IMR-90 (cell line): ENCODE measurements around the gene PRSS16. TPM values are rescaled to one million over a fixed set of nuclear protein-coding genes. Genes with fewer than 3 reads are reported as not detected.

Experiments used
- ATAC-seq: fragments of 200-7000 bp; cut with Tn5 transposase; 2 replicates; pipeline ENCODE4 v1.9.1; 2020; ENCODE audit warnings: low read depth, mild to moderate bottlenecking, moderate library complexity
- BruUV-seq: library from RNA; stranded (reverse); fragments of 400-500 nt; replicated peaks from 2 replicates; lab custom pipeline; 2021; lab: Mats Ljungman, UMichigan
- CTCF ChIA-PET: fragments of 300-600 bp; formaldehyde crosslinking; extraction: SDS; loops from one replicate; lab custom pipeline; 2021; ENCODE audit warnings: antibody characterized with exemption; lab: Yijun Ruan, JAX
- POLR2A ChIA-PET: fragments of 300-600 bp; sonication (Branson Sonifier 250); formaldehyde crosslinking; loops from one replicate; lab custom pipeline; 2022; ENCODE audit warnings: antibody characterized with exemption; ENCODE audit not compliant: unreplicated experiment; lab: Charles Lee
- DNase-seq: peaks from one replicate; pipeline ENCODE4 v3.0.0; 2013
- H2AFZ ChIP-seq: replicated peaks from 2 replicates; pipeline ENCODE3; 2013; ENCODE audit warnings: low read length, mild to moderate bottlenecking; ENCODE audit not compliant: poor library complexity
- H2AK5ac ChIP-seq: 2 replicates; pipeline ENCODE4 v1.6.1; 2013; ENCODE audit warnings: low read depth, low read length, inconsistent platforms
- H2AK9ac ChIP-seq: replicated peaks from 2 replicates; pipeline ENCODE3; 2013; ENCODE audit warnings: mild to moderate bottlenecking, low read depth, low read length, moderate library complexity; ENCODE audit not compliant: poor library complexity
- H2BK120ac ChIP-seq: 2 replicates; pipeline ENCODE4 v1.6.1; 2013; ENCODE audit warnings: low read depth, low read length, inconsistent platforms
- H2BK15ac ChIP-seq: 3 replicates; pipeline ENCODE4 v1.6.1; 2013; ENCODE audit warnings: low read depth, low read length, inconsistent platforms
- H2BK20ac ChIP-seq: 2 replicates; pipeline ENCODE4 v1.6.1; 2013; ENCODE audit warnings: low read depth, mild to moderate bottlenecking, inconsistent platforms, low read length, moderate library complexity
- H2BK5ac ChIP-seq: 2 replicates; pipeline ENCODE4 v1.6.1; 2013; ENCODE audit warnings: mild to moderate bottlenecking, low read depth, low read length, inconsistent platforms; ENCODE audit not compliant: poor library complexity, severe bottlenecking
- H3K14ac ChIP-seq: replicated peaks from 2 replicates; pipeline ENCODE4 v1.6.1; 2013; ENCODE audit warnings: low read depth, low read length, inconsistent platforms
- H3K18ac ChIP-seq: 2 replicates; pipeline ENCODE4 v1.6.1; 2013; ENCODE audit warnings: low read depth, low read length, control low read depth
- H3K23ac ChIP-seq: 2 replicates; pipeline ENCODE4 v1.6.1; 2013; ENCODE audit warnings: low read depth, low read length, inconsistent platforms
- H3K27ac ChIP-seq: 2 replicates; pipeline ENCODE4 v1.5.1; 2013; ENCODE audit warnings: mild to moderate bottlenecking, control low read depth, low read length; ENCODE audit not compliant: insufficient read depth
- H3K27me3 ChIP-seq: 2 replicates; pipeline ENCODE4 v1.6.1; 2013; ENCODE audit warnings: low read length; ENCODE audit not compliant: control insufficient read depth, insufficient read depth
- H3K36me3 ChIP-seq: 2 replicates; pipeline ENCODE4 v1.6.1; 2013; ENCODE audit warnings: low read length, mixed read lengths; ENCODE audit not compliant: control insufficient read depth, insufficient read depth
- H3K4ac ChIP-seq: 2 replicates; pipeline ENCODE4 v1.6.1; 2013; ENCODE audit warnings: low read depth, low read length, inconsistent platforms
- H3K4me1 ChIP-seq: 2 replicates; pipeline ENCODE4 v1.6.1; 2013; ENCODE audit warnings: low read length, mixed read lengths; ENCODE audit not compliant: control insufficient read depth, insufficient read depth
- H3K4me2 ChIP-seq: 2 replicates; pipeline ENCODE4 v1.6.1; 2013; ENCODE audit warnings: low read depth, mild to moderate bottlenecking, control low read depth, low read length, moderate library complexity
- H3K4me3 ChIP-seq: 2 replicates; pipeline ENCODE4 v1.5.1; 2013; ENCODE audit warnings: low read depth, mild to moderate bottlenecking, control low read depth, low read length, moderate library complexity; ENCODE audit not compliant: insufficient read depth
- H3K56ac ChIP-seq: 2 replicates; pipeline ENCODE4 v1.6.1; 2013; ENCODE audit warnings: low read length, inconsistent platforms; ENCODE audit not compliant: insufficient read depth; ENCODE audit errors: extremely low read depth
- H3K79me1 ChIP-seq, 2 experiments: 2 replicates each; pipeline ENCODE4 v1.6.1; 2013; ENCODE audit warnings: low read length in 2 of 2, inconsistent platforms in 1 of 2, low read depth in 1 of 2
- H3K9ac ChIP-seq: 2 replicates; pipeline ENCODE4 v1.6.1; 2013; ENCODE audit warnings: low read depth, low read length, control low read depth
- H3K9me1 ChIP-seq: 2 replicates; pipeline ENCODE4 v1.6.1; 2013; ENCODE audit warnings: low read length, inconsistent platforms; ENCODE audit not compliant: insufficient read depth
- H3K9me3 ChIP-seq: 2 replicates; pipeline ENCODE4 v1.6.1; 2013; ENCODE audit warnings: low read length; ENCODE audit not compliant: control insufficient read depth, insufficient read depth
- H4K20me1 ChIP-seq: 2 replicates; pipeline ENCODE4 v1.6.1; 2013; ENCODE audit warnings: low read length, inconsistent platforms; ENCODE audit not compliant: insufficient read depth
- H4K5ac ChIP-seq: 2 replicates; pipeline ENCODE4 v1.6.1; 2013; ENCODE audit warnings: mild to moderate bottlenecking, low read depth, low read length, control low read depth
- H4K8ac ChIP-seq, 2 experiments: 2 replicates each; pipeline ENCODE4 v1.6.1; 2013; ENCODE audit warnings: low read depth in 2 of 2, low read length in 2 of 2, control low read depth in 1 of 2, inconsistent platforms in 1 of 2
- H4K91ac ChIP-seq: 2 replicates; pipeline ENCODE4 v1.6.1; 2013; ENCODE audit warnings: low read depth, low read length, inconsistent platforms; ENCODE audit not compliant: insufficient read depth
- BHLHE40 ChIP-seq: fragments of 150-350 bp; IDR thresholded peaks from 2 replicates; pipeline ENCODE4 v1.6.1; 2016; ENCODE audit warnings: mild to moderate bottlenecking, low read depth, low read length
- CEBPB ChIP-seq: IDR thresholded peaks from 2 replicates; pipeline ENCODE4 v1.6.1; 2012; ENCODE audit warnings: low read depth, low read length, improper control_type of control experiment
- CHD1 ChIP-seq: IDR thresholded peaks from 2 replicates; pipeline ENCODE4 v1.6.1; 2012; ENCODE audit warnings: low read depth, low read length, improper control_type of control experiment
- FOS ChIP-seq: fragments of 150-350 bp; IDR thresholded peaks from 2 replicates; pipeline ENCODE4 v1.6.1; 2016; ENCODE audit warnings: low read depth, low read length
- MAFK ChIP-seq: IDR thresholded peaks from 2 replicates; pipeline ENCODE4 v1.6.1; 2012; ENCODE audit warnings: low read depth, low read length, improper control_type of control experiment
- MAZ ChIP-seq: IDR thresholded peaks from 2 replicates; pipeline ENCODE4 v1.6.1; 2012; ENCODE audit warnings: low read depth, mild to moderate bottlenecking, low read length, improper control_type of control experiment, moderate library complexity, borderline replicate concordance
- MXI1 ChIP-seq: IDR thresholded peaks from 2 replicates; pipeline ENCODE4 v1.6.1; 2012; ENCODE audit warnings: low read depth, mild to moderate bottlenecking, low read length, moderate library complexity, borderline replicate concordance
- NFE2L2 ChIP-seq: fragments of 150-350 bp; IDR thresholded peaks from 2 replicates; pipeline ENCODE4 v1.6.1; 2016; ENCODE audit warnings: low read depth, mild to moderate bottlenecking, low read length
- POLR2A ChIP-seq: IDR thresholded peaks from 2 replicates; pipeline ENCODE4 v1.6.1; 2012; ENCODE audit warnings: mild to moderate bottlenecking, low read depth, low read length
- RAD21 ChIP-seq: IDR thresholded peaks from 2 replicates; pipeline ENCODE4 v1.6.1; 2012; ENCODE audit warnings: low read length, improper control_type of control experiment
- RCOR1 ChIP-seq: IDR thresholded peaks from 2 replicates; pipeline ENCODE4 v1.6.1; 2012; ENCODE audit warnings: mild to moderate bottlenecking, low read length, improper control_type of control experiment; ENCODE audit not compliant: insufficient replicate concordance
- RFX5 ChIP-seq: IDR thresholded peaks from 2 replicates; pipeline ENCODE4 v1.8.0; 2012; ENCODE audit warnings: low read depth, mild to moderate bottlenecking, low read length, moderate library complexity
- SMC3 ChIP-seq: fragments of 150-350 bp; IDR thresholded peaks from 2 replicates; pipeline ENCODE4 v1.6.1; 2016; ENCODE audit warnings: low read depth, mild to moderate bottlenecking, antibody characterized with exemption, low read length, moderate library complexity
- WGBS, 2 experiments: methylation state at CpG; one replicate each; pipeline versions ENCODE4 v1.1.5 to v1.1.7; 2013; ENCODE audit warnings: missing lambda C conversion rate in 2 of 2; ENCODE audit not compliant: insufficient read length in 1 of 2; ENCODE audit errors: extremely low coverage in 2 of 2; 5-methylcytosine and 5-hydroxymethylcytosine counted together
- dilution Hi-C: fragments of 300-500 bp; cut with HindIII; formaldehyde crosslinking; loops from one replicate; pipeline ENCODE4 v1.14.3; 2018; ENCODE audit warnings: low sequenced_read_pairs; ENCODE audit not compliant: unreplicated experiment
- in situ Hi-C: fragments of 300-500 bp; cut with MboI; formaldehyde crosslinking; loops from 3 replicates; pipeline ENCODE4 v1.14.3; 2019; ENCODE audit warnings: low sequenced_read_pairs, inconsistent platforms, mixed read lengths
- intact Hi-C: fragments of 100-400 bp; cut with micrococcal nuclease; formaldehyde crosslinking; loops from 2 replicates; pipeline ENCODE4 v1.10.0; 2022
- polyA plus RNA-seq, 3 experiments: library from polyadenylated mRNA; depleted of rRNA; stranded (reverse); fragments of >200 nt; gene quantifications; 2 replicates each; pipeline ENCODE4 v1.2.3, GENCODE V29; 2012; ENCODE audit warnings: low replicate concordance in 1 of 3
- total RNA-seq: library from RNA; depleted of rRNA; stranded (reverse); fragments of >200 nt; gene quantifications from 2 replicates; pipeline ENCODE4 v1.2.3, GENCODE V29; 2012
- TF ChIP-seq, protein P1 (sequence below): conservative IDR thresholded peaks from 2 replicates; pipeline ENCODE4 v1.5.1; 2012; ENCODE audit warnings: mild to moderate bottlenecking, low read depth, low read length, improper control_type of control experiment
- TF ChIP-seq, protein P2 (sequence below): fragments of 150-350 bp; IDR thresholded peaks from 2 replicates; pipeline ENCODE4 v1.6.1; 2016; ENCODE audit warnings: low read depth, mild to moderate bottlenecking, low read length, moderate library complexity, borderline replicate concordance
- TF ChIP-seq, protein P3 (sequence below): fragments of 150-350 bp; IDR thresholded peaks from 2 replicates; pipeline ENCODE4 v1.6.1; 2017; ENCODE audit warnings: mild to moderate bottlenecking, antibody characterized with exemption, low read length, low read depth

PRSS16 gene
- total and polyA plus RNA-seq, 2 of the 4 experiments (the other 2 are of a cell fraction), result 0.39 TPM; not detected in 1

DNA sequence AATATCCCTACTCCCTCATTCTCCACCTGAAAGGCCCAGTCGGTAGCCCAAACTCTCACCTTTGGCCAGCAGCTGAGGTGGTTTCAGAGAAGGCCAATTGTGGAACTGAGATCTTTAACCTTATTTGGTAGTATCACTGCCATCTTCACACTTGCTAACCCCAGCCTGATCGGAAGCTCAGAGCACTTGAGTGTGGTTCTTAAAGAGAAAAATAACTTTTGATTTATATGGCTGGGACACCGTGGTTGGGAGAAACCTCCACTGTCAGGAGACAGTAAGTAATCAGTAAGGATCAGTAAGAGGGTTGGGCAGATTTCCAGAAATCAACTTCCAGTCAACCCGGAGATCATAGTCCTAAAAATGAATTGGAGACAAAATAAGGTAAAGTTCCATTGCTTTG lies 22.8 kb upstream of the PRSS16 start:
- Histone ChIP-seq H3K14ac (no peak overlapping the region), H3K4me1 (no peaks in the 10 kb centered on the region), H3K4me3 (no peak overlapping the region), H4K91ac (no peak overlapping the region), H3K4ac (no peak overlapping the region), H3K9me3 (no peaks in the 10 kb centered on the region), H3K79me1 (no peaks in the 10 kb centered on the region), H4K5ac (no peak overlapping the region), H3K23ac (no peak overlapping the region), H4K8ac (no peak overlapping the region), H3K9me1 (no peaks in the 10 kb centered on the region), H3K4me2 (no peak overlapping the region), H2AK9ac (no peak overlapping the region), H2AK5ac (no peak overlapping the region), H2BK20ac (no peak overlapping the region), H3K27ac (no peak overlapping the region), H3K36me3 (no peaks in the 10 kb centered on the region), H3K56ac (no peak overlapping the region), H4K20me1 (no peaks in the 10 kb centered on the region), H2BK120ac (no peak overlapping the region), H2BK5ac (no peak overlapping the region), H3K18ac (no peak overlapping the region), H2BK15ac (no peak overlapping the region), H2AFZ (no peak overlapping the region), H3K9ac (no peak overlapping the region), H3K27me3 (no peaks in the 10 kb centered on the region)
- intact Hi-C loops, result no loop called here
- WGBS, 2 experiments, result no CpG with 5 or more reads among the region's 4 CpGs
- in situ Hi-C loops, result no loop called here
- ATAC-seq, result no peak
- BruUV-seq, result no TSS peak
- DNase-seq, result no peak
- dilution Hi-C loops, result no loop called here
- ChIA-PET CTCF (no interaction called here), POLR2A (no interaction called here)
- TF ChIP-seq MAZ (no peak), MXI1 (no peak), RAD21 (no peak), CHD1 (no peak), MAFK (no peak), SMC3 (no peak), RCOR1 (no peak), BHLHE40 (no peak), NFE2L2 (no peak), RFX5 (no peak), FOS (no peak), CEBPB (no peak), POLR2A (no peak)
- TF ChIP-seq, protein P1, sequence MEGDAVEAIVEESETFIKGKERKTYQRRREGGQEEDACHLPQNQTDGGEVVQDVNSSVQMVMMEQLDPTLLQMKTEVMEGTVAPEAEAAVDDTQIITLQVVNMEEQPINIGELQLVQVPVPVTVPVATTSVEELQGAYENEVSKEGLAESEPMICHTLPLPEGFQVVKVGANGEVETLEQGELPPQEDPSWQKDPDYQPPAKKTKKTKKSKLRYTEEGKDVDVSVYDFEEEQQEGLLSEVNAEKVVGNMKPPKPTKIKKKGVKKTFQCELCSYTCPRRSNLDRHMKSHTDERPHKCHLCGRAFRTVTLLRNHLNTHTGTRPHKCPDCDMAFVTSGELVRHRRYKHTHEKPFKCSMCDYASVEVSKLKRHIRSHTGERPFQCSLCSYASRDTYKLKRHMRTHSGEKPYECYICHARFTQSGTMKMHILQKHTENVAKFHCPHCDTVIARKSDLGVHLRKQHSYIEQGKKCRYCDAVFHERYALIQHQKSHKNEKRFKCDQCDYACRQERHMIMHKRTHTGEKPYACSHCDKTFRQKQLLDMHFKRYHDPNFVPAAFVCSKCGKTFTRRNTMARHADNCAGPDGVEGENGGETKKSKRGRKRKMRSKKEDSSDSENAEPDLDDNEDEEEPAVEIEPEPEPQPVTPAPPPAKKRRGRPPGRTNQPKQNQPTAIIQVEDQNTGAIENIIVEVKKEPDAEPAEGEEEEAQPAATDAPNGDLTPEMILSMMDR, result no peak
- TF ChIP-seq, protein P2, sequence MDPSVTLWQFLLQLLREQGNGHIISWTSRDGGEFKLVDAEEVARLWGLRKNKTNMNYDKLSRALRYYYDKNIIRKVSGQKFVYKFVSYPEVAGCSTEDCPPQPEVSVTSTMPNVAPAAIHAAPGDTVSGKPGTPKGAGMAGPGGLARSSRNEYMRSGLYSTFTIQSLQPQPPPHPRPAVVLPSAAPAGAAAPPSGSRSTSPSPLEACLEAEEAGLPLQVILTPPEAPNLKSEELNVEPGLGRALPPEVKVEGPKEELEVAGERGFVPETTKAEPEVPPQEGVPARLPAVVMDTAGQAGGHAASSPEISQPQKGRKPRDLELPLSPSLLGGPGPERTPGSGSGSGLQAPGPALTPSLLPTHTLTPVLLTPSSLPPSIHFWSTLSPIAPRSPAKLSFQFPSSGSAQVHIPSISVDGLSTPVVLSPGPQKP, result no peak
- TF ChIP-seq, protein P3, sequence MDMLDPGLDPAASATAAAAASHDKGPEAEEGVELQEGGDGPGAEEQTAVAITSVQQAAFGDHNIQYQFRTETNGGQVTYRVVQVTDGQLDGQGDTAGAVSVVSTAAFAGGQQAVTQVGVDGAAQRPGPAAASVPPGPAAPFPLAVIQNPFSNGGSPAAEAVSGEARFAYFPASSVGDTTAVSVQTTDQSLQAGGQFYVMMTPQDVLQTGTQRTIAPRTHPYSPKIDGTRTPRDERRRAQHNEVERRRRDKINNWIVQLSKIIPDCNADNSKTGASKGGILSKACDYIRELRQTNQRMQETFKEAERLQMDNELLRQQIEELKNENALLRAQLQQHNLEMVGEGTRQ, result no peak
